A673 (cell line): ENCODE measurements around the gene GALNTL6. TPM values are rescaled to one million over a fixed set of nuclear protein-coding genes. Genes with fewer than 3 reads are reported as not detected.

Experiments
- BruUV-seq: library from RNA; stranded (reverse); fragments of 400-500 nt; replicated peaks from 2 replicates; lab custom pipeline; 2021; lab: Mats Ljungman, UMichigan
- CTCF ChIA-PET: fragments of 300-600 bp; sonication (Branson Sonifier 250); formaldehyde crosslinking; loops from one replicate; lab custom pipeline; 2022; ENCODE audit warnings: antibody characterized with exemption; lab: Charles Lee
- POLR2A ChIA-PET: fragments of 300-600 bp; sonication (Branson Sonifier 250); formaldehyde crosslinking; loops from one replicate; lab custom pipeline; 2022; ENCODE audit warnings: antibody characterized with exemption; ENCODE audit not compliant: low non-redundant PET; lab: Charles Lee
- DNase-seq: peaks from one replicate; pipeline ENCODE4 v3.0.0-alpha.2; 2015; ENCODE audit warnings: low spot score
- H3K27ac ChIP-seq: fragments of 200-600 bp; sonication (generic); 2 replicates; pipeline ENCODE4 v1.5.1; 2016; ENCODE audit warnings: mixed run types, low read depth, mild to moderate bottlenecking, mixed read lengths, antibody characterized with exemption, low read length; ENCODE audit not compliant: poor library complexity, severe bottlenecking
- H3K27me3 ChIP-seq: fragments of 200-600 bp; sonication (generic); replicated peaks from 2 replicates; pipeline ENCODE4 v1.6.1; 2017; ENCODE audit warnings: mixed run types, low read depth, mild to moderate bottlenecking, mixed read lengths, antibody characterized with exemption, low read length; ENCODE audit not compliant: insufficient read depth, poor library complexity
- H3K36me3 ChIP-seq: fragments of 200-600 bp; sonication (generic); 2 replicates; pipeline ENCODE4 v1.6.1; 2016; ENCODE audit warnings: mixed run types, mild to moderate bottlenecking, mixed read lengths, antibody characterized with exemption, low read length; ENCODE audit not compliant: insufficient read depth, poor library complexity, severe bottlenecking
- H3K4me1 ChIP-seq: fragments of 200-600 bp; sonication (generic); 2 replicates; pipeline ENCODE4 v1.6.1; 2017; ENCODE audit warnings: mixed run types, mild to moderate bottlenecking, mixed read lengths, antibody characterized with exemption, low read length; ENCODE audit not compliant: insufficient read depth, poor library complexity, severe bottlenecking
- H3K4me3 ChIP-seq: fragments of 200-600 bp; sonication (generic); 2 replicates; pipeline ENCODE4 v1.5.1; 2016; ENCODE audit warnings: low read depth, mixed run types, mild to moderate bottlenecking, mixed read lengths, low read length; ENCODE audit not compliant: poor library complexity, severe bottlenecking
- H3K9me3 ChIP-seq: fragments of 200-600 bp; sonication (generic); 2 replicates; pipeline ENCODE4 v1.6.1; 2016; ENCODE audit warnings: mixed run types, low read depth, mild to moderate bottlenecking, mixed read lengths, antibody characterized with exemption, low read length; ENCODE audit not compliant: poor library complexity, severe bottlenecking
- EZH2 ChIP-seq: fragments of 200-600 bp; sonication (generic); IDR thresholded peaks from 2 replicates; pipeline ENCODE4 v1.6.1; 2017; ENCODE audit warnings: borderline replicate concordance, low read depth, mild to moderate bottlenecking, mixed read lengths, antibody characterized with exemption, low read length; ENCODE audit not compliant: poor library complexity, severe bottlenecking
- intact Hi-C: fragments of 100-400 bp; cut with micrococcal nuclease; formaldehyde crosslinking; loops from one replicate; pipeline ENCODE4 v1.10.0; 2022; ENCODE audit not compliant: unreplicated experiment
- total RNA-seq: library from RNA; stranded (reverse); gene quantifications from 2 replicates; pipeline ENCODE4 v1.2.3, GENCODE V29; 2021
- TF ChIP-seq, protein P1 (sequence below): fragments of 300-800, 200-600 bp; sonication (generic); conservative IDR thresholded peaks from 2 replicates; pipeline ENCODE4 v1.5.1; 2017; ENCODE audit warnings: low read depth, mild to moderate bottlenecking, antibody characterized with exemption, low read length, moderate library complexity, mixed read lengths

Gene GALNTL6
- total RNA-seq, 1 experiment from 2014 or later = 0.30 TPM

DNA sequence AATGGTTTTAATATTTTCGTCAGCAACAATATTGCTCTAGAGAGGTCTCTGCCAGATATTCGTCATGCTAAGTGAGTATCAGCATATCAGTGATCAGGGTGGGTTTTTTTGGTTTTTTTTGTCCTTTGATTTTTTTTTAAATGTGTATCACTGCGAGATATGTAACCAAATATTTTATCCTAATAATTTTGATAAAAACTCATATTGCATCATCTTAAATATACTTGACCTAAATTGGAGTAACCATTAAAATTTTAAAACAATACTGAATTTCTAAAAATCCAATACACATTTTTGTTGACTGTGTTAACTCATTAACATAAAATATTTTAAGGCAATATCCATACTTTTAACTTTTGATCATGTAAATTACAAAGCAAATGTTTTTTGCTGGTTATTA, 498.5 kb downstream of the GALNTL6 start:
- BruUV-seq = no TSS peak
- TF ChIP-seq EZH2 = no peak
- TF ChIP-seq, protein P1, sequence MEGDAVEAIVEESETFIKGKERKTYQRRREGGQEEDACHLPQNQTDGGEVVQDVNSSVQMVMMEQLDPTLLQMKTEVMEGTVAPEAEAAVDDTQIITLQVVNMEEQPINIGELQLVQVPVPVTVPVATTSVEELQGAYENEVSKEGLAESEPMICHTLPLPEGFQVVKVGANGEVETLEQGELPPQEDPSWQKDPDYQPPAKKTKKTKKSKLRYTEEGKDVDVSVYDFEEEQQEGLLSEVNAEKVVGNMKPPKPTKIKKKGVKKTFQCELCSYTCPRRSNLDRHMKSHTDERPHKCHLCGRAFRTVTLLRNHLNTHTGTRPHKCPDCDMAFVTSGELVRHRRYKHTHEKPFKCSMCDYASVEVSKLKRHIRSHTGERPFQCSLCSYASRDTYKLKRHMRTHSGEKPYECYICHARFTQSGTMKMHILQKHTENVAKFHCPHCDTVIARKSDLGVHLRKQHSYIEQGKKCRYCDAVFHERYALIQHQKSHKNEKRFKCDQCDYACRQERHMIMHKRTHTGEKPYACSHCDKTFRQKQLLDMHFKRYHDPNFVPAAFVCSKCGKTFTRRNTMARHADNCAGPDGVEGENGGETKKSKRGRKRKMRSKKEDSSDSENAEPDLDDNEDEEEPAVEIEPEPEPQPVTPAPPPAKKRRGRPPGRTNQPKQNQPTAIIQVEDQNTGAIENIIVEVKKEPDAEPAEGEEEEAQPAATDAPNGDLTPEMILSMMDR = no peak
- Histone ChIP-seq H3K27ac (no peak overlapping the region), H3K4me3 (no peak overlapping the region), H3K27me3 (no peaks in the 10 kb centered on the region), H3K36me3 (no peaks in the 10 kb centered on the region), H3K9me3 (no peaks in the 10 kb centered on the region), H3K4me1 (no peaks in the 10 kb centered on the region)
- ChIA-PET CTCF (no interaction called here), POLR2A (no interaction called here)
- intact Hi-C loops = no loop called here
- DNase-seq = no peak

DNA sequence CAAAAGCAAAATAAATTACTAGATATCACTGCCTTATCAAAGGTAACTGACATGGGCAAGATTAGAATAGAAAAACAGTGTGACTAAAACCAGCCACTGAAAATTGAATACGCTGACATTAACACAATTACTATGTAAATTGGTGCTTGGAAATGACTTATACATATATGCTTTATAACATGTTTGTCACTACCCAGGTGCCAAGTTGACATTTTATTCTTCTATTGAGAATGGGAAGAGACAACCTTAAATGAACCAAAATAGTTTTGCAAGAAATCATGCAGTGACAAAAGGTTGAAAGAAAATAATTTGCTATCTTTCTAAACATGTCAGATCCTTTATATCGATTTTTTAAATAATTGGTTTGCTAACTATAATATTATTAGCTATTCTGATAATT, 510.1 kb downstream of the GALNTL6 start:
- Histone ChIP-seq H3K4me1 (no peaks in the 10 kb centered on the region), H3K9me3 (no peaks in the 10 kb centered on the region), H3K4me3 (no peak overlapping the region), H3K27ac (no peak overlapping the region), H3K36me3 (no peaks in the 10 kb centered on the region), H3K27me3 (peaks cover 6% of the 10 kb centered on the region)
- CTCF ChIA-PET = no interaction called here
- TF ChIP-seq, protein P1 = no peak
- TF ChIP-seq EZH2 = no peak
- POLR2A ChIA-PET = no interaction called here
- intact Hi-C loops = no loop called here
- no peak for DNase-seq
- no TSS peak for BruUV-seq

DNA sequence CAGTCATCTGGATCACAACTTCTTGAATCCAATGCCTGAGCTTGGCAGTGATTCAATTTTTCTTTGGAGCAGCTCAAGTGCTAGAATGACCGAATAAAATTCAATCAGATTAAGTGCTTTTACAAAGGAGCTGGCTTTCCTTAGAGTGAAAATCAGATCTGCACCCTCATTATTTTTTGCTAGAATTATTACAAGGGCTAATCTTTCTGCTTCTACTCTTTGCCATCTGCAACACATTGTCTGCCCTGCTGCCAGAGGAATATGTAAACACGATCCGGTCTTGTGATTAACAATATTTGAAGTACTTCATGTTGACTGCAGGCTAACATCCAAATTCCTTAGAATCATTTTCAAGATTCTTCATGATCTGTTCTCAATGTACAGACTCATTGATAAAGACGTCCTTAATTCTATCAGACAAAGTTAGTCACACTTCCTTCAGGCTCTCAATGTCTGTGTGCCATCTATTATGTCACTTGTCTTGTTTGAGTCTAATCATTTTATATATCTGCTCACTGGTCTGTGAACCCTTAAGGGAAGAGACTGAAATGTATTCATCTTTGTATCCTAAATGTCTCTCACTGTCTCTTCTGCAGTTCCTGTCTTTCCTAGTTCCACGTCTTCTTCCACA, 531.2 kb downstream of the GALNTL6 start:
- H3K36me3 ChIP-seq = no peaks in the 10 kb centered on the region
- peaks cover 4% of the 10 kb centered on the region for H3K27me3 ChIP-seq
- intact Hi-C loops = no loop called here
- H3K9me3 ChIP-seq = no peaks in the 10 kb centered on the region
- no peak overlapping the region for H3K27ac ChIP-seq
- no peak overlapping the region for H3K4me3 ChIP-seq
- peak; percentile 42 for DNase-seq
- TF ChIP-seq, protein P1 = no peak
- TF ChIP-seq EZH2 = no peak
- H3K4me1 ChIP-seq = no peaks in the 10 kb centered on the region
- CTCF ChIA-PET = no interaction called here
- POLR2A ChIA-PET = no interaction called here
- no TSS peak for BruUV-seq
